ENCODE measurements around the gene PPM1L.
A peak's percentile ranks its signal among the peaks of the same experiment; 100 is the strongest.
"Not testable (repeated sequence)": the region's sequence is repeated elsewhere in the genome, so short reads cannot be mapped to it uniquely, and the experiment has no call there.

The PPM1L gene

GRCh38 chr3:160992712-160993111 is 236.7 kb downstream of the PPM1L start:
- no peak for DNase-seq

GRCh38 chr3:160996811-160997210 is 240.8 kb downstream of the PPM1L start:
- no peak for DNase-seq

DNA sequence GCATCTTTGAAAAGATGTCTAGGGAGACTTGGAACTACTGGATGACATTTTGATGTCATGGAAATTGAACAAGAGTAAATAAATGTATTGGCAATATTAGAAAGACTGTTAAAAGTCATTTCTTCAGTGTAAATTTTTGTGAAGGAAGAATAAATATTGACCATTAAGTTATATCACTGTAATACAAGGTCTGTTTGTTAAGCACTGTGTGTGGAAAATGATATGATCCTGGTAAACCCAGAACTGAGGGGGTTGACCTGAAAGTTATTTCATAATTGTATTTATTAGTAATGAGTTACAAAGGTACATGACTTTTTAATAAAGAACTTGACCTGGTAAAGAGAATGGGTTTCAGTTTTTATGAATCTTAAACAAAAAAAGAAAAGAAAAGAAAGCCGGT is 242.6 kb downstream of the PPM1L start:
- no peak for DNase-seq

DNA sequence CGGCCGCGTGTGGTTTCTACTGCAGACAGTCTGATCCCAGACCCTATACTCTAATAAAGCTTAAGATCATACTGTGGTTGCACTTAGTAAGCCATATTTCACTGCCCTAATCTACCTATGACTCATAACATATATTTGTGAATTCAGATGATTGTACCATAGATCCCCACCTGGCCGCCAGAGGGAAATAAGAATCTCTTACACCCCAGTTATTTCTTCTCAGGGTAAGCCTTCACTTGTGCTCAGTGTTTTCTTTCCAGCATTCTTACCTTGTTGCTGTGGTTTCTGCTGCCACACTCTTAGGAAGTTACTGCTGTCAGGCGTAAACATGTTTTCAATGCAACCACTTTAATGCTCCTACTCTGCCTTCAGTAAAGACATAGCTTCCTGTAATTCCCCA is 243.2 kb downstream of the PPM1L start:
- no peak for DNase-seq

GRCh38 chr3:161008086-161008485 is 252.1 kb downstream of the PPM1L start:
- DNase-seq = no peak

DNA sequence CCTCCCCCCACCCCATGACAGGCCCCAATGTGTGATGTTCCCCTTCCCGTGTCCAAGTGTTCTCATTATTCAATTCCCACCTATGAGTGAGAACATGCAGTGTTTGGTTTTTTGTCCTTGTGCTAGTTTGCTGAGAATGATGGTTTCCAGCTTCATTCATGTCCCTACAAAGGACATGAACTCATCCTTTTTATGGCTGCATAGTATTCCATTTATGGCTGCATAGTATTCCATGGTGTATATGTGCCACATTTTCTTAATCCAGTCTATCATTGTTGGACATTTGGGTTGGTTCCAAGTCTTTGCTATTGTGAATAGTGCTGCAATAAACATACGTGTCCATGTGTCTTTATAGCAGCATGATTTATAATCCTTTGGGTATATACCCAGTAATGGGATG is 254.1 kb downstream of the PPM1L start:
- DNase-seq = not testable (repeated sequence)

- DNase-seq = no peak
These were observed 259.1 kb downstream of the PPM1L start for GRCh38 chr3:161014843-161015749.

DNA sequence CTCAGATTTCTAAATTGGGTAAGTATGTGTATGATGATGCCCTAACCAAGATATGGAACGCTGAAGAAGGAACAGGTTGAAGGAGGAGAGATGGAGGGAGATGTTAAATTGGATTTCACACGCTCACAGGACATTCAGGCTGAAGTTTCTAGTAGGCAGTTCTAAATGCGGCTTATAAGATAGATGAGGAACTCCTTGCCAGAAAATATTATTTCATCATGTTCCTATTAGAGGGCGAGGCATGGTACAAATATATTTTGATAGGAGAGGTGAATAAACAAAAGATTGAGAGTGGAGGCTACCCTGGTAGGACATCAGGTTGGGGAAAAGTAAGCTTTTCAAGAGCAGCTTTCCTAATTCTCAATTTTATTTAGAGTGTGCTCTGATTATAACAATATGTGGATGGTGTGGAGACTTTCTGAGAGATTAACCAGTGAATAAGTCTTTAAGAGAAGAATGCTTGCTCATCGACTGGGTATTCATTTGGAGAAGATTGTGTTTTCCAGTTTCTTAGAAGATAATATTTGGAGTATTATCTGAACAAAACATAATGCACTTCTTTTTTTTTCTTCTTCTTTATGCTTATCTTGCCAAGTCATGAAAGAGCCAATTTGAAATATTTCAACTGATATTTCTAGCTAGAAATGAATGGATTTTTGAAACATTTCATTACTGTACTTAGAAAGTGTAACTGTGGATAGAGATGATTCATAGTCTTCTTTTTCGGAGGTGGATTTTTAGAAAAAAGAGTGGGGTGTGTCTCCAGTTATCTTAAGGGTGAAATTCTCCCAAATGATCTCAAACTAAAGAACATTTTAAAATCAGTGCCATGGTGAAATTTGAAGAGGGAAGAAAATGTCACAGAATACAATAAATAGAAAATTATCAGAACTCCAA is 260.6 kb downstream of the PPM1L start:
- peak; percentile 74 for DNase-seq

DNA sequence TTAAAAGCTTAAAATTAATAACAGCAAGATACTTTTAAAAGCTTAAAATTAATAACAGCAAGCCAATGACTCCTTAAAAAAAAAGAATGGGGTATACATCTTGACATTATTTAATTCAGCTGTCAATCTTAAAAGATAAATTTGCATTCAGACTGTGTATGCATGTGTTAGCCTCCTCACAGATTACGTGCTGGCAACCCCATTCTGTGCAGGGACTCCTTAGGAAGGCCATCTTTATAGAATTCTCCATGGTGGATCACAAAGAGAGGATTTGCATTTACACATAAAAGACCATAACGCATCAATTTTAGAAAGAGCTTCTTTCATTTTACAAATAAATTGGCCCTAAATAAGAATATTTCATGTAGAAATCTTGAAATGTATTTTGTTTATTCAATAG is 261.9 kb downstream of the PPM1L start:
- no peak for DNase-seq

DNA sequence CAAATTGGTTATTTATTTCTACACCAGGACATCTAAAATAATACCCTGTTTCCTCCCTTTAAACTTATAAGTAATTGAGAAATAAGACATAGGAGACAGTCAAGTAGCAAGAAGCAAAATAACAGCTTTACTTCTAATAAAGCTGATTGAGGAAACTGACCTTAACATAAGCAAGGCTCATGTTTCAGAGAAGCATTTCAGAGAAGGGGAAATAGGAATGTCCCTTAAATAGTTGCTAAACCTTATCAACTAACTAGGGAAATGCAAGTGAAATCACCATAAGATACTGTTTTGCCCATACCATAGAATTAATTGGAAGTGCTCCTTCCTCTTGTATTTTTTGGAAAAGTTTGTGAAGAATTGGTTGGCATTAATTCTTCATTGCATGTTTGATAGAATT is 264.2 kb downstream of the PPM1L start:
- no peak for DNase-seq

DNA sequence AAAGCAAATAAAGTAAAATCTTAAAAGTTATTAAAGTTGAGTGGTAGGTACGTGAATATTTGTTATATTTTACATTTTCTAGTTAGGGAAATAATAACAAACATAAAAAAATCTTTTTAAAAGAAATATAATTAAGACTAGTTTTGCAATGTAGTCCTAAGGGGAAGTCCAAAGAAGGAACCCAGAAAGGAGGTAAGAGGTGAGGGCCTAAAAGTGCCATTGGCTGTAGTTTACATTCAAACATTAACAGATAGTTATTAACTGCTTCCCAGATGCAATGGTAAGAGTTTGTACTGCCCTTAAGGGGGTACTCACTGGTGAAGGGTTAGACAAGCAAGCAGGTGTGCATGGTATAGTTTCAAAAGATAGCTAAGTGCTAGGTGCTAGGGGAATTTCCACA is 269.9 kb downstream of the PPM1L start:
- DNase-seq = no peak

- no peak for DNase-seq
These were observed 270.8 kb downstream of the PPM1L start for GRCh38 chr3:161026612-161027510.

- no peak for DNase-seq
These were observed 272.6 kb downstream of the PPM1L start for GRCh38 chr3:161028555-161029153.

- no peak for DNase-seq
These were observed 275.1 kb downstream of the PPM1L start for GRCh38 chr3:161031134-161031533.

GRCh38 chr3:161034913-161035550 is 279.0 kb downstream of the PPM1L start:
- peak; percentile 63 for DNase-seq

- DNase-seq = peak; percentile 69
These were observed 279.7 kb downstream of the PPM1L start for GRCh38 chr3:161035711-161036110.

GRCh38 chr3:161038725-161039124 is 282.7 kb downstream of the PPM1L start:
- no peak for DNase-seq

DNA sequence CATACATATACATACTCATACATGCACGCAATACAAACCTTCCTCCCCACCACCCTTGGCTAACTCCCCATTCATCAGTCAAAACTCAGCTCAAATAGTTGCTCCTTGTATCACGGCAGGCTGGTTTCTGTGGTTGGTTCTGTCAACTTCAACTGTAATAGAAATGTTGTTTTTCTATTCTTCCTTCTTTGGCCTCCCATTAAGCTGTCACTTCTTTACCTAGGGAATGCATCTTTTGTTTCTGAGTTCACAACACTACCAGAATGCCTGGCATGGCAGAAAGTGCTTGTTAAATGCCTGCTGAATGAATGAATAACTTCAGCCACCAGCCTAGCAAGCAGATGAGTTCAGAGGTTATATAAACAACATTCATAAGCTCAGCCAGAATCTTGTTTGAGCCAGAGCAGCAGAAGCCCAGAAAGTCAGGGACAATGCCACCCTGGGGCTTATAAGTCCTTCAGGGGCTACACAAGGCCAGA is 286.0 kb downstream of the PPM1L start:
- no peak for DNase-seq

DNA sequence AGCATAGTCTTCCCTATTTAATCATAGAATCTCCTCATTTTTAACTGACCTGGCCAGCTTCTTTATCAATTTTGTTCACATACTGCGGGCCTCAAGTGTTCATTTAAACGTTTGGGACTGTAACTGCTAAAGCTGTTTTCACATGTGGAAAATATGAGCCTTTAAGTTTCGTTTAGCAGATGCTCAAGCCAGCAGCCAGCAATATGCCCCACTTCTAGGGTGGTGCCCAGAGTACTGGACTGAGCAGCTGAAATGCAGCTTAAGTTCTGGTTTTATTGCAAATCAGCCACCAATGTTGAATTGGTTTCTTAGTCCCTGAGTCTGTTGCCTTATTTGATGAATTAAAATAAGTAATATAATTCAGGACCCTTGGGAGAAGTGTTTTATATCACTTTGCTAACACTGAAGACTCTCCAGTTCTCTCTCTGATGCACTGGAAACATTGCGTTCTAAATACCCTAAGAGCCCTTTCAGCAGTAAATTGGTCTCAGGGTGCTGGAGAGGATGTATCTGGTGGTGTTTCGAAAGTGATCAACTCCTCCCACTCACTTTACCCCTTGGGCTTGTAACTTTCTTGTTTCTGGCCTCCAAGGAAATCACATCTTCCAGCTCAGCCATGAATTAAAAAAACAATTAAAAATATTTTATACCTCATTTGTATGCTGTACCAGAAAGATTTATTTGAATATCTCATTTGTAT is 287.5 kb downstream of the PPM1L start:
- no peak for DNase-seq

GRCh38 chr3:161049683-161050248 is 293.7 kb downstream of the PPM1L start:
- DNase-seq = no peak

- peak; percentile 53 for DNase-seq
These were observed 294.9 kb downstream of the PPM1L start for GRCh38 chr3:161050935-161051334.
